ENCODE results near the gene ZMIZ2. TPM values are rescaled to one million over a fixed set of nuclear protein-coding genes. Genes with fewer than 3 reads are reported as not detected.

The ZMIZ2 gene
- total RNA-seq, 2 donors from 2014 or later: 23.4 to 38.9 TPM

DNA sequence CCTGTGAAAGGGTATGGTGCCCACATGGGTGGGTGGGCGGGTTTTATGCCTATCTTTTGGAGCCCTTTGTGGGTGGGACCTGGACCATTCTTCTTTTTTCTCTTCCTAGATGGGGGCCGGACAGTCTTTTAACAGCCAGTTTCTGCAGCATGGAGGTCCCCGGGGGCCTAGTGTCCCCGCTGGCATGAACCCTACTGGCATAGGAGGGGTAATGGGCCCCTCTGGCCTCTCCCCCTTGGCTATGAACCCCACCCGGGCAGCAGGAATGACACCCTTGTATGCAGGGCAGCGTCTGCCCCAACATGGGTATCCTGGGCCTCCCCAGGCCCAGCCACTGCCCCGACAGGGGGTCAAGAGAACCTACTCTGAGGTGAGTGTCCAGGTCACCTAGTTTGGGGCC is 9.1 kb downstream of the ZMIZ2 start:
- no peak overlapping the region for H3K27ac ChIP-seq
- TF ChIP-seq CTCF (IDR thresholded peaks at IDR 0.05): no peak
- no peaks in the 10 kb centered on the region for H3K27me3 ChIP-seq (replicated peaks; ENCODE audit: insufficient read depth)
- peaks cover 12 to 24% of the 10 kb centered on the region in 2 donors for H3K4me1 ChIP-seq (ENCODE audit: control insufficient read depth in 1 of 2, low read depth in 2 of 2)
- DNase-seq (ENCODE audit: low spot score): no peak
- peaks cover 33% of the 10 kb centered on the region for H3K36me3 ChIP-seq
- ATAC-seq (ENCODE audit: insufficient number of reproducible peaks, low FRiP score, low read depth): no peak
- no peak overlapping the region for H3K4me3 ChIP-seq
- no peaks in the 10 kb centered on the region for H3K9me3 ChIP-seq

GRCh38 chr7:44759246-44759645 is 10.6 kb downstream of the ZMIZ2 start:
- H3K4me1 ChIP-seq (ENCODE audit: control insufficient read depth in 1 of 2, low read depth in 2 of 2): peaks cover 12 to 24% of the 10 kb centered on the region in 2 donors

GRCh38 chr7:44760034-44760580 is 11.5 kb downstream of the ZMIZ2 start:
- Histone ChIP-seq H3K27ac (no peak overlapping the region), H3K36me3 (peaks cover 52% of the 10 kb centered on the region), H3K9me3 (no peaks in the 10 kb centered on the region), H3K27me3 (replicated peaks; ENCODE audit: insufficient read depth) (no peaks in the 10 kb centered on the region), H3K4me3 (no peak overlapping the region), H3K4me1 (ENCODE audit: control insufficient read depth in 1 of 2, low read depth in 2 of 2) (peaks cover 11 to 23% of the 10 kb centered on the region in 2 donors)
- DNase-seq (ENCODE audit: low spot score) (no peak), ATAC-seq (ENCODE audit: insufficient number of reproducible peaks, low FRiP score, low read depth) (no peak)
- TF ChIP-seq CTCF (IDR thresholded peaks at IDR 0.05): no peak

More at GRCh38 chr7:44759246-44759645, 10.6 kb downstream of the ZMIZ2 start:
- Histone ChIP-seq H3K9me3 (no peaks in the 10 kb centered on the region), H3K4me3 (no peak overlapping the region), H3K36me3 (peaks cover 44% of the 10 kb centered on the region), H3K27me3 (replicated peaks; ENCODE audit: insufficient read depth) (no peaks in the 10 kb centered on the region), H3K27ac (no peak overlapping the region)
- no peak for DNase-seq (ENCODE audit: low spot score)
- ATAC-seq (ENCODE audit: insufficient number of reproducible peaks, low FRiP score, low read depth): no peak
- TF ChIP-seq CTCF (IDR thresholded peaks at IDR 0.05): no peak

DNA sequence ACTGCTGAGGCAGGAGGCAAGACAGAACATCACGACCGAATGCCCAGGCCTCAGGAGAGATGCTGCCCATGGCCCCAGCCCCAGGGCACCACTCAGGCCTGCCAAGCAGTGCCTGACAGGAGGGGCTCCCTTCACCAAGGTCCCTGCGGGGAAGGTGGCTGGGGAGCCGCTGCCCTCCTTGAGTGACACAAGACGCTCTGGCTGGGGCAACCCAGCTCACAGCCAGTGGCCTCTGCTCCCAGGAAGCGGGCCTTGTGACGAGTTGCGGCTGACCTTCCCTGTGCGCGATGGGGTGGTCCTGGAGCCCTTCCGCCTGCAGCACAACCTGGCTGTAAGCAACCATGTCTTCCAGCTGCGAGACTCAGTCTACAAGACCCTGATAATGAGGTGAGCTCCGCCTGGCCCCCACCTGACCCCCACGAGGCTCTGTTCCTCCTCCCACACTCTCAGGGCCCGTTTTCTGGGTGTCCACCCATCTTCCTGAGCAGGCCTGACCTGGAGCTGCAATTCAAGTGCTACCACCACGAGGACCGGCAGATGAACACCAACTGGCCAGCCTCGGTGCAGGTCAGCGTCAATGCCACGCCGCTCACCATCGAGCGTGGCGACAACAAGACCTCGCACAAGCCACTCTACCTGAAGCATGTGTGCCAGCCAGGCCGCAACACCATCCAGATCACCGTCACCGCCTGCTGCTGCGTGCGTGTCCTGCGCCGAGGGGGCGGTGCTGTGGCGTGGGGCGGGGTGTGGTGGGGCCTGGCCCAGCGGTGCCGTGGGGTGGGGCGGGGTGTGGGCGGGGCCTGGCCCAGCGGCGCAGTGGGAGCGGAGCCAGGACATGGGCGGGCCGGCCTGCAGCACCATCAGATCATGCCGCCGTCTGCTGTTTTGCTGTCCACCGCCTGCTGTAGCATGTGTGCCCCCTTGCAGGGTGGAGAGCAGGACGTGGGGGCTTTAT is 12.8 kb downstream of the ZMIZ2 start:
- no peak for TF ChIP-seq CTCF (IDR thresholded peaks at IDR 0.05)
- Histone ChIP-seq H3K27me3 (replicated peaks; ENCODE audit: insufficient read depth) (no peaks in the 10 kb centered on the region), H3K27ac (no peak overlapping the region), H3K4me3 (no peak overlapping the region), H3K9me3 (no peaks in the 10 kb centered on the region), H3K4me1 (ENCODE audit: control insufficient read depth in 1 of 2, low read depth in 2 of 2) (peaks cover 0 to 10% of the 10 kb centered on the region in 2 donors), H3K36me3 (peaks cover 61% of the 10 kb centered on the region)
- ATAC-seq (ENCODE audit: insufficient number of reproducible peaks, low FRiP score, low read depth) (no peak), DNase-seq (ENCODE audit: low spot score) (no peak)

DNA sequence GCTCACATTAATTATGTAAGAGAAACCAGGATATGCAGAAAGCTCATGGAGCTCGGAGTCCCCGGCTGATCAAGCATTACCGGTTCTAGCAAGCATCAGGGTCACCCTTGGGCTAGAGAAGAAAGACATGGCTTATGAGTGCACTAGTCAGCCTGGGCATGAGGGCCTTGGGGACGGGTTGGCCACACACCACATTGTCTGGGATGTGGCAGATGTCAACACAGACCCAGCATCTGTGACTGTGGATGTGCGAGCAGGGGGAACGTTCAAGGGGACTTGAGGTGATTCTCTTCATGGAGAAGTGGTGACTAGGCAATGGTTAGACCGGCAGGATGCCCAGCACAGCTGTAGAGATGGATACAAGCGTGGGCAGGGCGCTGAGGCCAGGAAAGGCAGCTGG is 13.7 kb downstream of the ZMIZ2 start:
- TF ChIP-seq CTCF (IDR thresholded peaks at IDR 0.05): no peak
- no peaks in the 10 kb centered on the region for H3K9me3 ChIP-seq
- ATAC-seq (ENCODE audit: insufficient number of reproducible peaks, low FRiP score, low read depth) (no peak), DNase-seq (ENCODE audit: low spot score) (no peak)
- no peak overlapping the region for H3K4me3 ChIP-seq
- peaks cover 0 to 4% of the 10 kb centered on the region in 2 donors for H3K4me1 ChIP-seq (ENCODE audit: control insufficient read depth in 1 of 2, low read depth in 2 of 2)
- no peaks in the 10 kb centered on the region for H3K27me3 ChIP-seq (replicated peaks; ENCODE audit: insufficient read depth)
- H3K36me3 ChIP-seq: peaks cover 63% of the 10 kb centered on the region
- H3K27ac ChIP-seq: no peak overlapping the region

Data from thoracic aorta (tissue), 2 donors.